Measurements from ENCODE around the gene LNPEP. TPM values are rescaled to one million over a fixed set of nuclear protein-coding genes. Genes with fewer than 3 reads are reported as not detected.

LNPEP gene
- total RNA-seq, 5 donors from 2014 or later (not counting 1 experiment from before 2014, with no cell fraction given): 82.3 to 102 (median 86.3) TPM

DNA sequence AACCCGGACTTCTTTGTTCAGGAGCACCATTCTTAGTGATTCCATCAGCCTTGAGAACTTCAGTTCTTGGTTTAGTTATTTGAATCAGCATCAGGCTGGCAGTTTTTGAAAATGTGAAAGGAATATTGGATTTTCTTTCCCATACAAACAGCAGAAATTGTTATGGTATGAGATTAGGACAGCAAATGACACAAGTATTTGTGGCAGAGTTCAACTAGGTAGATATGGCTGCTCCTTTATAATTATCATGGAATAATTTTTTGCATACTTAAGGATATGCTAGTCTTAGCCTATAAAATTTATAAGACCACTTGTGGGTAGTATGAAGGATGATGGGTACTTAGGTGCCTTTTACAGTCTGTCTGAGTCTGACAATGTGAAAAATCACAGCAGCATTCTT lies 34.0 kb upstream of the LNPEP start:
- no peak overlapping the region for H3K4me3 ChIP-seq (ENCODE audit: control insufficient read depth in 1 of 2, extremely low read depth in 1 of 2, low read length in 1 of 2)
- Mint-ChIP-seq H3K27me3 (no peaks in the 10 kb centered on the region), H3K9me3 (no peaks in the 10 kb centered on the region), H3K27ac (peak overlapping the region; percentile 36 to 54), H3K36me3 (peaks cover 62% of the 10 kb centered on the region), H3K4me1 (peaks cover 22 to 46% (median 26%) of the 10 kb centered on the region in 3 donors), H3K4me3 (no peak overlapping the region)
- DNase-seq (no peak), ATAC-seq (replicated peaks in 1 of 4) (no peak)
- peaks cover 2 to 7% of the 10 kb centered on the region in 2 experiments for H3K4me1 ChIP-seq (ENCODE audit: control insufficient read depth in 1 of 2, extremely low read depth in 1 of 2, insufficient read depth in 2 of 2, low read length in 2 of 2)
- CTCF ChIA-PET: interaction anchor here (0.6 to 3.8 kb wide), 4 partner anchors 9 to 84 kb away, joined by 3 to 14 read pairs (median 4); no protein-coding TSS in a partner anchor
- no peak overlapping the region for H3K27ac ChIP-seq (ENCODE audit: low read length)
- POLR2A ChIA-PET: interaction anchor here in 1 of 2 donors (0.5 kb wide), 1 partner anchor 132 kb away, joined by 3 read pairs; no protein-coding TSS in a partner anchor
- peaks cover 11 to 78% of the 10 kb centered on the region in 2 donors for H3K36me3 ChIP-seq (ENCODE audit: control insufficient read depth in 2 of 2, extremely low read depth in 1 of 2, insufficient read depth in 1 of 2, low read length in 1 of 2)
- no peaks in the 10 kb centered on the region for H3K27me3 ChIP-seq (replicated peaks in 1 of 2; ENCODE audit: control insufficient read depth in 2 of 2, extremely low read depth in 1 of 2, insufficient read depth in 2 of 2, low read length in 1 of 2)
- WGBS (ENCODE audit: insufficient coverage): no CpG with 5 or more reads among the region's 1 CpG
- no peaks in the 10 kb centered on the region for H3K9me3 ChIP-seq

DNA sequence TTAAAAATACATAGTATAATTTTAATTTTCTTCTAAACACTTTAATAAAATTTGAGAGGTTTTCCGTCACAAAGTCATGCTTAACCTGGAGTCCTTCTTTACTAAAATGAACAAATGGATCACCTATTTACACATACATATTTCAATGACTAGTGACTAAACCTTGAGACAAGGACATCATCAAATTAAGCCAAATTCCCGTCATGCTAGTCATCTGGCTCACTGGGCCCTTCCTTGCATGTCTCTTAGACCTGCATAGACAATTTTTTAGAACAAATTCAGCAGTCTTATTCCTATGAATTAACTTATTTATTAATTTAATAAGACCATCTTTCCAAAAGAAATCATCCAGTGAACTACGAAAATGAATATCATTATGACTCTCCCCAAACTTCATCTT lies 33.0 kb upstream of the LNPEP start:
- Histone ChIP-seq H3K27me3 (replicated peaks in 1 of 2; ENCODE audit: control insufficient read depth in 2 of 2, extremely low read depth in 1 of 2, insufficient read depth in 2 of 2, low read length in 1 of 2) (no peaks in the 10 kb centered on the region), H3K36me3 (ENCODE audit: control insufficient read depth in 2 of 2, extremely low read depth in 1 of 2, insufficient read depth in 1 of 2, low read length in 1 of 2) (peaks cover 11 to 72% of the 10 kb centered on the region in 2 donors), H3K4me1 (ENCODE audit: control insufficient read depth in 1 of 2, extremely low read depth in 1 of 2, insufficient read depth in 2 of 2, low read length in 2 of 2) (peaks cover 0 to 3% of the 10 kb centered on the region in 2 experiments), H3K9me3 (no peaks in the 10 kb centered on the region), H3K27ac (ENCODE audit: low read length) (no peak overlapping the region), H3K4me3 (ENCODE audit: control insufficient read depth in 1 of 2, extremely low read depth in 1 of 2, low read length in 1 of 2) (no peak overlapping the region)
- ChIA-PET POLR2A (no interaction called here), CTCF (interaction anchor here (0.6 to 3.8 kb wide), 4 partner anchors 28 to 249 kb away, joined by 3 to 14 read pairs (median 5); no protein-coding TSS in a partner anchor)
- H3K36me3 Mint-ChIP-seq: peaks cover 58% of the 10 kb centered on the region
- 100% methylated on average over 1 of the region's 3 CpGs for WGBS (ENCODE audit: insufficient coverage)
- ATAC-seq (replicated peaks in 1 of 4): no peak
- no peak for DNase-seq
- no peaks in the 10 kb centered on the region for H3K27me3 Mint-ChIP-seq
- no peaks in the 10 kb centered on the region for H3K9me3 Mint-ChIP-seq
- H3K4me3 Mint-ChIP-seq: no peak overlapping the region
- no peak overlapping the region for H3K27ac Mint-ChIP-seq
- peaks cover 18 to 39% (median 20%) of the 10 kb centered on the region in 3 donors for H3K4me1 Mint-ChIP-seq

DNA sequence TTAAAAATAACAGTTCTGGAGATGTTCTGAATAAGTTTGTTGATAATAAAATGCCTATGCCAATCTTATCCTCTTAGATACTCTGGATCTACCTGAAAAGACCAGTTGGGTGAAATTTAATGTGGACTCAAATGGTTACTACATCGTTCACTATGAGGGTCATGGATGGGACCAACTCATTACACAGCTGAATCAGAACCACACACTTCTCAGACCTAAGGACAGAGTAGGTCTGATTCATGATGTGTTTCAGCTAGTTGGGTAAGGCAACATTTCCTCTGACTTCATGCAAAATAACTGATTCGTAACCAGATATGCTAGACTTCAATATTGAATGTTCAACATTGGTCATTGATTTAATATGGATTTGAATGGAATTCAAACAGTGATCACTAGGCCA lies 32.6 kb upstream of the LNPEP start:
- Mint-ChIP-seq H3K4me3 (no peak overlapping the region), H3K27ac (no peak overlapping the region), H3K9me3 (no peaks in the 10 kb centered on the region), H3K4me1 (peaks cover 18 to 39% (median 20%) of the 10 kb centered on the region in 3 donors), H3K27me3 (no peaks in the 10 kb centered on the region), H3K36me3 (peaks cover 60% of the 10 kb centered on the region)
- no peak overlapping the region for H3K4me3 ChIP-seq (ENCODE audit: control insufficient read depth in 1 of 2, extremely low read depth in 1 of 2, low read length in 1 of 2)
- no peak for ATAC-seq (replicated peaks in 1 of 4)
- H3K27me3 ChIP-seq (replicated peaks in 1 of 2; ENCODE audit: control insufficient read depth in 2 of 2, extremely low read depth in 1 of 2, insufficient read depth in 2 of 2, low read length in 1 of 2): no peaks in the 10 kb centered on the region
- H3K9me3 ChIP-seq: no peaks in the 10 kb centered on the region
- ChIA-PET CTCF (interaction anchor here (1.7 to 3.8 kb wide), 2 partner anchors 34 to 35 kb away, joined by 5 to 14 read pairs; no protein-coding TSS in a partner anchor), POLR2A (no interaction called here)
- DNase-seq: no peak
- peaks cover 11 to 72% of the 10 kb centered on the region in 2 donors for H3K36me3 ChIP-seq (ENCODE audit: control insufficient read depth in 2 of 2, extremely low read depth in 1 of 2, insufficient read depth in 1 of 2, low read length in 1 of 2)
- peaks cover 0 to 3% of the 10 kb centered on the region in 2 experiments for H3K4me1 ChIP-seq (ENCODE audit: control insufficient read depth in 1 of 2, extremely low read depth in 1 of 2, insufficient read depth in 2 of 2, low read length in 2 of 2)
- no peak overlapping the region for H3K27ac ChIP-seq (ENCODE audit: low read length)
- no CpG with 5 or more reads among the region's 2 CpGs for WGBS (ENCODE audit: insufficient coverage)

DNA sequence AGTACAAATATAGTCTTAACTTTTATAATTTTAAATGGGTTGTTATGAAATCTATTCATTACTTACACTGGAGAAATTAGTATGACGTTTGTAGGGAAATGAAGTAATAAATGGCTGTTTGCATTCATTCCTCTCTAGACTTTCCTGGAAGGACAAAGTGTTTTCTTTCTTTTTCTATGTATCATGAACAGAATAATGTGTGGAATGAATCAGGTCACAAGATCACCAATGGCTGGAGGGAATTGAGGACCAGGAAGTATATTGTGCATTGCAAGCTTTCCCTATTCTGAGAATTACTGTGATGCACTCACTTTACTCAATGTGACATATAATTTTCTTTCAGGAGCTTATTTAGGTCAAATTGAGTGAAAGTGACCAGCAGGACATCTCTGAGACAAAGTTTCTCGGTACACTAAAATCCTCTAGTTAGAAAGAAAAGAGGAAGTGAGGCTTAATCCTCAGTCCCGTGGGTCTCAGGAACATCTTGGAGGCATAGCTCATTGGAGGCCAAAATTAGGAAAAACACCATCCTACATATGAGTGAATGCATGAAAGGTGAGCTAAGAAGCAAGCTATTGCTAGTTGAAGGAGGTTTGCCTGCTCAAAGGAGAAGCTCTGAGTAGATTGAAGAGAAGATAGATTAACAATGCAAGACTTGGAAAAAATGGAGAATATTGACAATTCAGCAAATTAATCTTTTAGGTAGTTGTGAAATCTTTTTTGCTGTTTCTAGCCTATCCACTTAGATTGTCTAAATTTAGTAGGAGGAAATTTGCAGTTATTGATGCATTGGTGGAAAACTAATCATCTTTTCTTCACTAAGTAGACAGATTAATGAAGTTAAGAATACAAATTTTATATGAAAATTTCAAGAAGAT lies 31.6 kb upstream of the LNPEP start:
- Mint-ChIP-seq H3K27me3 (no peaks in the 10 kb centered on the region), H3K27ac (peak overlapping the region; percentile 44 to 61), H3K9me3 (no peaks in the 10 kb centered on the region), H3K4me1 (peaks cover 15 to 31% (median 21%) of the 10 kb centered on the region in 3 donors), H3K4me3 (no peak overlapping the region), H3K36me3 (peaks cover 59% of the 10 kb centered on the region)
- ChIA-PET CTCF (interaction anchor here (0.9 to 3.8 kb wide), 4 partner anchors 11 to 93 kb away, joined by 3 to 14 read pairs (median 4); no protein-coding TSS in a partner anchor), POLR2A (interaction anchor here (0.5 to 0.8 kb wide), 4 partner anchors 8 to 1990 kb away, joined by 3 to 5 read pairs (median 3); no protein-coding TSS in a partner anchor)
- ATAC-seq (replicated peaks in 1 of 4) (no peak), DNase-seq (no peak)
- Histone ChIP-seq H3K4me1 (ENCODE audit: control insufficient read depth in 1 of 2, extremely low read depth in 1 of 2, insufficient read depth in 2 of 2, low read length in 2 of 2) (peaks cover 0 to 3% of the 10 kb centered on the region in 2 experiments), H3K36me3 (ENCODE audit: control insufficient read depth in 2 of 2, extremely low read depth in 1 of 2, insufficient read depth in 1 of 2, low read length in 1 of 2) (peaks cover 11 to 72% of the 10 kb centered on the region in 2 donors), H3K9me3 (no peaks in the 10 kb centered on the region), H3K27me3 (replicated peaks in 1 of 2; ENCODE audit: control insufficient read depth in 2 of 2, extremely low read depth in 1 of 2, insufficient read depth in 2 of 2, low read length in 1 of 2) (no peaks in the 10 kb centered on the region), H3K4me3 (ENCODE audit: control insufficient read depth in 1 of 2, extremely low read depth in 1 of 2, low read length in 1 of 2) (no peak overlapping the region), H3K27ac (ENCODE audit: low read length) (no peak overlapping the region)
- WGBS (ENCODE audit: insufficient coverage): no CpG with 5 or more reads among the region's 3 CpGs

DNA sequence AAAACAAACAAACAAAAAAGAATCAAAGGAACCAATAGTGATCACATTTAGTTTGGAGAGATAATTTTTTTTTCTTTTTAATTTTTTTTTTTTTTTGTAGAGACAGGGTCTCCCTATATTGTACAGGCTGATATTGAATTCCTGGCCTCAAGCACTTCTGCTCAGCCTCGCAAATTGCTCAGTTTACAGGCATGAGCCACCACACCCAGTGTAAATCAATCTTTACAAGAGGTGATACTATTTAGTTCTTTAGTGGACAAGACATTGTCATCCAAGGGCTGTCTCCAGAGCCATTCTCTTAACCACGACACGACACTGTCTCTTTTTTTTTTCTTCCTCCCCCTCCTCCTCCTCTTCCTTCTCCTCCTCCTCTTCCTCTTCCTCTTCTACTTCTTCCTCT lies 30.0 kb upstream of the LNPEP start:
- Histone ChIP-seq H3K27me3 (replicated peaks in 1 of 2; ENCODE audit: control insufficient read depth in 2 of 2, extremely low read depth in 1 of 2, insufficient read depth in 2 of 2, low read length in 1 of 2) (no peaks in the 10 kb centered on the region), H3K36me3 (ENCODE audit: control insufficient read depth in 2 of 2, extremely low read depth in 1 of 2, insufficient read depth in 1 of 2, low read length in 1 of 2) (peaks cover 14 to 68% of the 10 kb centered on the region in 2 donors), H3K27ac (ENCODE audit: low read length) (no peak overlapping the region), H3K9me3 (no peaks in the 10 kb centered on the region), H3K4me1 (ENCODE audit: control insufficient read depth in 1 of 2, extremely low read depth in 1 of 2, insufficient read depth in 2 of 2, low read length in 2 of 2) (peaks cover 0 to 3% of the 10 kb centered on the region in 2 experiments), H3K4me3 (ENCODE audit: control insufficient read depth in 1 of 2, extremely low read depth in 1 of 2, low read length in 1 of 2) (no peak overlapping the region)
- Mint-ChIP-seq H3K4me3 (no peak overlapping the region), H3K9me3 (no peaks in the 10 kb centered on the region), H3K27me3 (no peaks in the 10 kb centered on the region), H3K36me3 (peaks cover 57% of the 10 kb centered on the region), H3K4me1 (peaks cover 15 to 23% (median 17%) of the 10 kb centered on the region in 3 donors), H3K27ac (peak overlapping the region in 1 of 2 donors; percentile 36)
- no peak for ATAC-seq (replicated peaks in 1 of 4)
- WGBS (ENCODE audit: insufficient coverage): 100% methylated on average over 2 of the region's 3 CpGs
- CTCF ChIA-PET: interaction anchor here in 1 of 2 donors (0.6 to 0.7 kb wide), 2 partner anchors 10 to 98 kb away, joined by 3 to 5 read pairs; no protein-coding TSS in a partner anchor
- POLR2A ChIA-PET: interaction anchor here in 1 of 2 donors (0.5 kb wide), 1 partner anchor 1966 kb away, joined by 5 read pairs; no protein-coding TSS in a partner anchor
- DNase-seq: no peak

DNA sequence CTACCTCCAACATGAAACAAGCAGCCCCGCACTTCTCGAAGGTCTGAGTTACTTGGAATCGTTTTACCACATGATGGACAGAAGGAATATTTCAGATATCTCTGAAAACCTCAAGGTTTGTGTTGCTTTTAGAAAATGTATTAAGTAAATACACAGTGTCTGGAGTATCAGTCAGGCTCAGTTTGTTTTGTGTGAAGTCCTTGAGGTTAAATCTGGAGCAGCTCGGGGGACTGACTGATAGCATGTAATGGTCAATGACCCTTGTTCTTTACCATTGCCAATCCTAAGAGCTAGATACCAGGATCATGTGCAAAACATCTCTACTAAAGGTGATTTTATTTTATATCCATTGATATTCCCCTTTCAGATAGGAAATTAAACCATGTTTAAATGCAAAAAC lies 26.9 kb upstream of the LNPEP start:
- peak overlapping the region in 1 of 2 donors; percentile 37 for H3K27ac Mint-ChIP-seq
- WGBS (ENCODE audit: insufficient coverage): no CpG with 5 or more reads among the region's 4 CpGs

More for the DNA sequence above, 26.9 kb upstream of the LNPEP start:
- H3K27me3 Mint-ChIP-seq: no peaks in the 10 kb centered on the region
- Histone ChIP-seq H3K4me1 (ENCODE audit: control insufficient read depth in 1 of 2, extremely low read depth in 1 of 2, insufficient read depth in 2 of 2, low read length in 2 of 2) (peaks cover 0 to 3% of the 10 kb centered on the region in 2 experiments), H3K27ac (ENCODE audit: low read length) (no peak overlapping the region), H3K9me3 (no peaks in the 10 kb centered on the region), H3K4me3 (ENCODE audit: control insufficient read depth in 1 of 2, extremely low read depth in 1 of 2, low read length in 1 of 2) (no peak overlapping the region), H3K36me3 (ENCODE audit: control insufficient read depth in 2 of 2, extremely low read depth in 1 of 2, insufficient read depth in 1 of 2, low read length in 1 of 2) (peaks cover 9 to 58% of the 10 kb centered on the region in 2 donors), H3K27me3 (replicated peaks in 1 of 2; ENCODE audit: control insufficient read depth in 2 of 2, extremely low read depth in 1 of 2, insufficient read depth in 2 of 2, low read length in 1 of 2) (no peaks in the 10 kb centered on the region)
- CTCF ChIA-PET: interaction anchor here in 1 of 2 donors (0.5 kb wide), 1 partner anchor 107 kb away, joined by 3 read pairs; no protein-coding TSS in a partner anchor
- POLR2A ChIA-PET: interaction anchor here in 1 of 2 donors (1.1 kb wide), 1 partner anchor 27 kb away, joined by 3 read pairs; the partner anchor contains the start of gene LNPEP
- peaks cover 11 to 18% (median 13%) of the 10 kb centered on the region in 3 donors for H3K4me1 Mint-ChIP-seq
- no peak overlapping the region for H3K4me3 Mint-ChIP-seq
- H3K9me3 Mint-ChIP-seq: no peaks in the 10 kb centered on the region
- DNase-seq (no peak), ATAC-seq (replicated peaks in 1 of 4) (no peak)
- peaks cover 45% of the 10 kb centered on the region for H3K36me3 Mint-ChIP-seq

Measured in T-cell (primary cell).